ENCODE results near the gene RPTN.
"Not testable (repeated sequence)": the region's sequence is repeated elsewhere in the genome, so short reads cannot be mapped to it uniquely, and the experiment has no call there.

Gene RPTN

GRCh38 chr1:152164517-152165136 is 5.6 kb upstream of the RPTN start:
- no peak for DNase-seq

GRCh38 chr1:152162792-152163463 is 3.9 kb upstream of the RPTN start:
- DNase-seq = no peak

- peak in 1 of 2 donors; percentile 8 for DNase-seq
Observed at GRCh38 chr1:152160576-152160975, 1.5 kb upstream of the RPTN start.

GRCh38 chr1:152153996-152154395 is 5.0 kb downstream of the RPTN start:
- DNase-seq = no peak

GRCh38 chr1:152151646-152152045 is 7.4 kb downstream of the RPTN start:
- no peak for DNase-seq

GRCh38 chr1:152148981-152149380 is 10.0 kb downstream of the RPTN start:
- no peak for DNase-seq

- DNase-seq = no peak
Observed at GRCh38 chr1:152148051-152148450, 11.0 kb downstream of the RPTN start.

- DNase-seq = no peak
Observed at GRCh38 chr1:152145769-152146168, 13.3 kb downstream of the RPTN start.

GRCh38 chr1:152144674-152145183 is 14.3 kb downstream of the RPTN start:
- not testable (repeated sequence) for DNase-seq

- DNase-seq = no peak
Observed at GRCh38 chr1:152143150-152143887, 15.7 kb downstream of the RPTN start.

GRCh38 chr1:152141971-152142584 is 16.9 kb downstream of the RPTN start:
- DNase-seq = peak; percentile 9 to 19

- DNase-seq = no peak
Observed at GRCh38 chr1:152137215-152137614, 21.8 kb downstream of the RPTN start.

GRCh38 chr1:152130186-152130585 is 28.8 kb downstream of the RPTN start:
- no peak for DNase-seq

GRCh38 chr1:152127673-152128072 is 31.4 kb downstream of the RPTN start:
- DNase-seq = no peak

GRCh38 chr1:152125834-152126443 is 33.1 kb downstream of the RPTN start:
- no peak for DNase-seq

GRCh38 chr1:152118915-152119314 is 40.1 kb downstream of the RPTN start:
- no peak for DNase-seq

GRCh38 chr1:152115344-152115743 is 43.7 kb downstream of the RPTN start, which contains the start of gene TCHH:
TSS of gene TCHH (minus strand) at chr1:152115444. CDS start at chr1:152114080, 1,364 bp downstream.
- DNase-seq = no peak

GRCh38 chr1:152112885-152113432 is 46.1 kb downstream of the RPTN start:
- DNase-seq = no peak

GRCh38 chr1:152112101-152112884 is 46.7 kb downstream of the RPTN start:
- DNase-seq = no peak

- peak in 1 of 2 donors; percentile 9 for DNase-seq
Observed at GRCh38 chr1:152111515-152111968, 47.5 kb downstream of the RPTN start.

GRCh38 chr1:152110860-152111514 is 48.0 kb downstream of the RPTN start:
- peak; percentile 12 to 17 for DNase-seq
